Neural cell (in vitro differentiated cells): ENCODE results near the gene SYT10. TPM values are rescaled to one million over a fixed set of nuclear protein-coding genes. Genes with fewer than 3 reads are reported as not detected.
A peak's percentile ranks its signal among the peaks of the same experiment; 100 is the strongest.

Experiments used
- H2AFZ ChIP-seq: fragments of 200-600, 300-800 bp; sonication (generic), shearing (Covaris generic); 2 replicates; pipeline ENCODE4 v1.6.0; 2014; ENCODE audit warnings: low read depth, mild to moderate bottlenecking, antibody characterized with exemption, low read length, moderate library complexity
- H3F3A ChIP-seq: fragments of 200-600 bp; shearing (Covaris generic); 2 replicates; pipeline ENCODE4 v1.6.1; 2016; ENCODE audit warnings: mild to moderate bottlenecking, moderate library complexity, mixed read lengths, antibody characterized with exemption, low read length; ENCODE audit not compliant: insufficient read depth, poor library complexity, severe bottlenecking
- H3K27ac ChIP-seq: fragments of 200-600, 300-800 bp; sonication (generic), shearing (Covaris generic); 2 replicates; pipeline ENCODE4 v1.5.1; 2014; ENCODE audit warnings: mild to moderate bottlenecking, low read length, moderate library complexity
- H3K27me3 ChIP-seq: fragments of 300-800, 200-600 bp; sonication (generic), shearing (Covaris generic); 2 replicates; pipeline ENCODE4 v1.6.0; 2014; ENCODE audit warnings: mild to moderate bottlenecking, low read depth, low read length, moderate library complexity; ENCODE audit not compliant: insufficient read depth
- H3K36me3 ChIP-seq: fragments of 300-800, 200-600 bp; sonication (generic), shearing (Covaris generic); 2 replicates; pipeline ENCODE4 v1.5.1; 2014; ENCODE audit warnings: mild to moderate bottlenecking, antibody characterized with exemption, low read length, moderate library complexity; ENCODE audit not compliant: insufficient read depth
- H3K4me2 ChIP-seq: fragments of 300-800, 200-600 bp; sonication (generic), shearing (Covaris generic); 2 replicates; pipeline ENCODE4 v1.6.0; 2014; ENCODE audit warnings: mild to moderate bottlenecking, low read length
- H3K4me3 ChIP-seq: fragments of 300-800, 200-600 bp; sonication (generic), shearing (Covaris generic); 2 replicates; pipeline ENCODE4 v1.5.1; 2014; ENCODE audit warnings: mild to moderate bottlenecking, low read length, moderate library complexity
- H3K79me2 ChIP-seq: fragments of 200-600 bp; shearing (Covaris generic); replicated peaks from 2 replicates; pipeline ENCODE4 v1.6.0; 2014; ENCODE audit warnings: mild to moderate bottlenecking, low read length, moderate library complexity; ENCODE audit not compliant: insufficient read depth
- H3K9ac ChIP-seq: fragments of 300-800, 200-600 bp; sonication (generic), shearing (Covaris generic); 2 replicates; pipeline ENCODE4 v1.6.1; 2016; ENCODE audit warnings: mild to moderate bottlenecking, low read length, mixed read lengths
- H3K9me2 ChIP-seq: fragments of 200-600 bp; shearing (Covaris generic); 2 replicates; pipeline ENCODE4 v1.6.1; 2016; ENCODE audit warnings: mild to moderate bottlenecking, low read length, mixed read lengths; ENCODE audit not compliant: insufficient read depth
- H3K9me3 ChIP-seq: fragments of 200-600, 300-800 bp; sonication (generic), shearing (Covaris generic); 2 replicates; pipeline ENCODE4 v1.6.1; 2016; ENCODE audit warnings: mild to moderate bottlenecking, mixed run types, low read length, moderate library complexity, mixed read lengths
- H4K20me1 ChIP-seq: fragments of 200-600 bp; shearing (Covaris generic); 2 replicates; pipeline ENCODE4 v1.6.1; 2016; ENCODE audit warnings: mild to moderate bottlenecking, mixed run types; ENCODE audit not compliant: insufficient read depth
- EP300 ChIP-seq: fragments of 450-650 bp; conservative IDR thresholded peaks from 2 replicates; pipeline ENCODE4 v1.6.1; 2014; ENCODE audit warnings: antibody characterized with exemption, mild to moderate bottlenecking, moderate library complexity; ENCODE audit not compliant: poor library complexity, severe bottlenecking
- EZH2 ChIP-seq: fragments of 200-600, 300-800 bp; shearing (Covaris generic), sonication (generic); IDR thresholded peaks from 2 replicates; pipeline ENCODE4 v1.6.1; 2014; ENCODE audit warnings: antibody characterized with exemption, low read length, borderline replicate concordance, mild to moderate bottlenecking; ENCODE audit not compliant: insufficient read depth, poor library complexity, severe bottlenecking
- MXI1 ChIP-seq: fragments of 450-650 bp; conservative IDR thresholded peaks from 2 replicates; pipeline ENCODE4 v1.6.1; 2014; ENCODE audit warnings: antibody characterized with exemption, mild to moderate bottlenecking; ENCODE audit not compliant: poor library complexity, severe bottlenecking
- POLR2AphosphoS5 ChIP-seq: IDR thresholded peaks from 2 replicates; pipeline ENCODE4 v1.6.1; 2012
- RAD21 ChIP-seq: fragments of 450-650 bp; conservative IDR thresholded peaks from 2 replicates; pipeline ENCODE4 v1.6.1; 2014; ENCODE audit warnings: antibody characterized with exemption, mild to moderate bottlenecking, moderate library complexity
- SMC3 ChIP-seq: fragments of 450-650 bp; conservative IDR thresholded peaks from 2 replicates; pipeline ENCODE4 v1.6.1; 2014; ENCODE audit warnings: antibody characterized with exemption, mild to moderate bottlenecking, moderate library complexity; ENCODE audit not compliant: poor library complexity
- TAF1 ChIP-seq: IDR thresholded peaks from 2 replicates; pipeline ENCODE4 v1.6.1; 2012; ENCODE audit warnings: low read depth
- polyA plus RNA-seq: library from polyadenylated mRNA; depleted of rRNA; stranded (reverse); fragments of >200 nt; gene quantifications from 2 replicates; pipeline ENCODE4 v1.2.3, GENCODE V29; 2014
- TF ChIP-seq, protein P1 (sequence below): fragments of 450-650 bp; IDR thresholded peaks from 2 replicates; pipeline ENCODE4 v1.5.1; 2014; ENCODE audit warnings: antibody characterized with exemption, mild to moderate bottlenecking, moderate library complexity; ENCODE audit not compliant: poor library complexity, severe bottlenecking
- TF ChIP-seq, protein P2 (sequence below): IDR thresholded peaks from 2 replicates; pipeline ENCODE4 v1.6.1; 2012; ENCODE audit warnings: borderline replicate concordance

Gene SYT10
- polyA plus RNA-seq, 1 donor from 2014 or later, result 12.3 TPM

DNA sequence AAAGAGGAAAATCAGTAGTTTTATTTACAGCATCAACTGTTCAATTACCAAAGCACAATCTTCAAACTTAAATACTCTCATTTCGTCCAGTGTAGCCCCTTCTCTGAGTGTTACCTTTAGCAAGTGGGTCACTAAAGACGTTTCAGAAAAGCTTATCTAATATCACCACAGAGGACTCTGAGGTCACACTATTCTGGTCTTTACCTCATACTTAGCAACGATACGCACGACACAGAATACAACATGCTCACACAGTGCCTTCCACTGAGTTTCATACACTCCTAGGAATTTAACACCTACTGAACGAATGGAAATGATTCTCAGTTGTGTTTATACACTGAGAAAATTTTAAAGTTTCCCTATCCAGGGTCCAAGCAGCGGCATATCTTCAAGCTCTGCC, 2.0 kb downstream of the SYT10 start:
- Histone ChIP-seq H3K9me3 (no peaks in the 10 kb centered on the region), H3K9me2 (no peaks in the 10 kb centered on the region), H3K27me3 (peaks cover 5% of the 10 kb centered on the region), H3K4me2 (peak overlapping the region; percentile 47), H3K4me3 (peak overlapping the region; percentile 85), H2AFZ (no peak overlapping the region), H3K27ac (no peak overlapping the region), H3K9ac (no peak overlapping the region), H3K79me2 (peaks cover 20% of the 10 kb centered on the region), H3K36me3 (no peaks in the 10 kb centered on the region), H4K20me1 (no peaks in the 10 kb centered on the region), H3F3A (no peaks in the 10 kb centered on the region)
- TF ChIP-seq, protein P1, sequence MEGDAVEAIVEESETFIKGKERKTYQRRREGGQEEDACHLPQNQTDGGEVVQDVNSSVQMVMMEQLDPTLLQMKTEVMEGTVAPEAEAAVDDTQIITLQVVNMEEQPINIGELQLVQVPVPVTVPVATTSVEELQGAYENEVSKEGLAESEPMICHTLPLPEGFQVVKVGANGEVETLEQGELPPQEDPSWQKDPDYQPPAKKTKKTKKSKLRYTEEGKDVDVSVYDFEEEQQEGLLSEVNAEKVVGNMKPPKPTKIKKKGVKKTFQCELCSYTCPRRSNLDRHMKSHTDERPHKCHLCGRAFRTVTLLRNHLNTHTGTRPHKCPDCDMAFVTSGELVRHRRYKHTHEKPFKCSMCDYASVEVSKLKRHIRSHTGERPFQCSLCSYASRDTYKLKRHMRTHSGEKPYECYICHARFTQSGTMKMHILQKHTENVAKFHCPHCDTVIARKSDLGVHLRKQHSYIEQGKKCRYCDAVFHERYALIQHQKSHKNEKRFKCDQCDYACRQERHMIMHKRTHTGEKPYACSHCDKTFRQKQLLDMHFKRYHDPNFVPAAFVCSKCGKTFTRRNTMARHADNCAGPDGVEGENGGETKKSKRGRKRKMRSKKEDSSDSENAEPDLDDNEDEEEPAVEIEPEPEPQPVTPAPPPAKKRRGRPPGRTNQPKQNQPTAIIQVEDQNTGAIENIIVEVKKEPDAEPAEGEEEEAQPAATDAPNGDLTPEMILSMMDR, result no peak
- TF ChIP-seq EZH2 (no peak), SMC3 (no peak), TAF1 (no peak), MXI1 (no peak), EP300 (no peak), RAD21 (no peak), POLR2AphosphoS5 (no peak)
- TF ChIP-seq, protein P2, sequence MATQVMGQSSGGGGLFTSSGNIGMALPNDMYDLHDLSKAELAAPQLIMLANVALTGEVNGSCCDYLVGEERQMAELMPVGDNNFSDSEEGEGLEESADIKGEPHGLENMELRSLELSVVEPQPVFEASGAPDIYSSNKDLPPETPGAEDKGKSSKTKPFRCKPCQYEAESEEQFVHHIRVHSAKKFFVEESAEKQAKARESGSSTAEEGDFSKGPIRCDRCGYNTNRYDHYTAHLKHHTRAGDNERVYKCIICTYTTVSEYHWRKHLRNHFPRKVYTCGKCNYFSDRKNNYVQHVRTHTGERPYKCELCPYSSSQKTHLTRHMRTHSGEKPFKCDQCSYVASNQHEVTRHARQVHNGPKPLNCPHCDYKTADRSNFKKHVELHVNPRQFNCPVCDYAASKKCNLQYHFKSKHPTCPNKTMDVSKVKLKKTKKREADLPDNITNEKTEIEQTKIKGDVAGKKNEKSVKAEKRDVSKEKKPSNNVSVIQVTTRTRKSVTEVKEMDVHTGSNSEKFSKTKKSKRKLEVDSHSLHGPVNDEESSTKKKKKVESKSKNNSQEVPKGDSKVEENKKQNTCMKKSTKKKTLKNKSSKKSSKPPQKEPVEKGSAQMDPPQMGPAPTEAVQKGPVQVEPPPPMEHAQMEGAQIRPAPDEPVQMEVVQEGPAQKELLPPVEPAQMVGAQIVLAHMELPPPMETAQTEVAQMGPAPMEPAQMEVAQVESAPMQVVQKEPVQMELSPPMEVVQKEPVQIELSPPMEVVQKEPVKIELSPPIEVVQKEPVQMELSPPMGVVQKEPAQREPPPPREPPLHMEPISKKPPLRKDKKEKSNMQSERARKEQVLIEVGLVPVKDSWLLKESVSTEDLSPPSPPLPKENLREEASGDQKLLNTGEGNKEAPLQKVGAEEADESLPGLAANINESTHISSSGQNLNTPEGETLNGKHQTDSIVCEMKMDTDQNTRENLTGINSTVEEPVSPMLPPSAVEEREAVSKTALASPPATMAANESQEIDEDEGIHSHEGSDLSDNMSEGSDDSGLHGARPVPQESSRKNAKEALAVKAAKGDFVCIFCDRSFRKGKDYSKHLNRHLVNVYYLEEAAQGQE, result no peak

DNA sequence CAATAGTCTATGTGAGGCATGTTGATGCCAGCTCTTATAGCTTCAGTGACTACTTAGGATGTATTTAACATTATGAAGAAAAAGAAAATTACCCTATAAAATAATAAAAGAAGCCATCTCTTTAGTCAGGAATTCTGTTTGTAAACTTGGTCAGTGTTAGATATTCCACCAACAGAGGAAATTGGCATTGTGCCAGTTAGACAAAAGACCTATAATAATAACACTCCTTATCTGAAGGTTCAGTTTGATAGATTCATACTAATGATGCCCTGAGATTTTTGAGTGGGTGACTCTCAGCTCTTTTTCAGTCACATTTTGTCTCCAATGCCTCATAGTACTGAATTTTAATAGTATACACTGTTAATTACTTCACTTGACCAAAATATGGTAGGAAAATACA, 6.6 kb downstream of the SYT10 start:
- TF ChIP-seq EP300 (no peak), MXI1 (no peak), EZH2 (no peak), TAF1 (no peak), POLR2AphosphoS5 (no peak), RAD21 (no peak), SMC3 (no peak)
- TF ChIP-seq, protein P2, result no peak
- TF ChIP-seq, protein P1, result no peak
- H3K9me3 ChIP-seq, result no peaks in the 10 kb centered on the region
- H3K4me2 ChIP-seq, result no peak overlapping the region
- H3K79me2 ChIP-seq, result peaks cover 17% of the 10 kb centered on the region
- no peak overlapping the region for H3K9ac ChIP-seq
- H3F3A ChIP-seq, result no peaks in the 10 kb centered on the region
- no peak overlapping the region for H3K4me3 ChIP-seq
- no peaks in the 10 kb centered on the region for H4K20me1 ChIP-seq
- no peaks in the 10 kb centered on the region for H3K9me2 ChIP-seq
- H3K27me3 ChIP-seq, result peaks cover 3% of the 10 kb centered on the region
- H2AFZ ChIP-seq, result no peak overlapping the region
- no peak overlapping the region for H3K27ac ChIP-seq
- H3K36me3 ChIP-seq, result no peaks in the 10 kb centered on the region
